GM19025 (cell line): Measurements from ENCODE around the gene FCHSD2.

ENCODE experiments used
- ATAC-seq: cut with Tn5 transposase; IDR thresholded peaks from one replicate; pipeline ENCODE4 v1.9.1; 2021; ENCODE audit warnings: mild to moderate bottlenecking, low read depth, moderate library complexity; ENCODE audit not compliant: unreplicated experiment

Gene FCHSD2

DNA sequence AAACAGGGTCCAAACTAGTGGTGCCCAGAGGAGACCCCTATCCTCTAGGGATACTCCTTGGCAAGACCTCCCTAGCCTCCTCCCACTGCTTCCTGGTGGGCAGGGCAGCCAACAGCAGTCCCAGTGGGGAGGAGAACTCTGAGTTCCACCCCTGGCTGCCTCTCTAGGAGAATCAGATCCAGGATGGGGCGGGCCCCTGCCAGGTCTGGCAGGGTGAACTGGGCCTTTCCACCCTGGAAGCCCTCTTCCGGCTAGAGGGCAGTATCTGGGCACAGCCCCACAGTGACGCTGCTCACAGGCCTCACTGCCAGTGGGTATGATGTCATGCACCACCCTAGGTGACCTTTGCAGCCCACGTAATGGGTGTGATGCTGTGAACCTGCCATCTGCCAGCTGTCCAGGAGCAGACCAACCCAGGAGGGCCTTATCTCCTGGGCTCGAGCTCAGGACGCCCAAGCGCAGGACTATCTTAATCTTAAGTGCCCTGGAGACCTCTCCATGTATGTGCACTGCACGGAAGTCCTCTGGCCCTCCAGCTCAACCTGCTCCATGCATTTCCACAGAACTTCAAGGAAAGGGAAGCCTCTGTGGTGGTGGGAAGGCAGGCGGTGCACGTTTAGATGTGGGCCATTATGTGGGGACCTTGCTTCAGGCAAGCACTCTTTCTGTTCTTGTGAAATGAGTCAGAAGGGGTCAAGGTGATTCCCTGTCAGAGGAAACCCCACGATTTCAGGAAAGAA, 31.8 kb upstream of the FCHSD2 start:
- ATAC-seq, result no peak

DNA sequence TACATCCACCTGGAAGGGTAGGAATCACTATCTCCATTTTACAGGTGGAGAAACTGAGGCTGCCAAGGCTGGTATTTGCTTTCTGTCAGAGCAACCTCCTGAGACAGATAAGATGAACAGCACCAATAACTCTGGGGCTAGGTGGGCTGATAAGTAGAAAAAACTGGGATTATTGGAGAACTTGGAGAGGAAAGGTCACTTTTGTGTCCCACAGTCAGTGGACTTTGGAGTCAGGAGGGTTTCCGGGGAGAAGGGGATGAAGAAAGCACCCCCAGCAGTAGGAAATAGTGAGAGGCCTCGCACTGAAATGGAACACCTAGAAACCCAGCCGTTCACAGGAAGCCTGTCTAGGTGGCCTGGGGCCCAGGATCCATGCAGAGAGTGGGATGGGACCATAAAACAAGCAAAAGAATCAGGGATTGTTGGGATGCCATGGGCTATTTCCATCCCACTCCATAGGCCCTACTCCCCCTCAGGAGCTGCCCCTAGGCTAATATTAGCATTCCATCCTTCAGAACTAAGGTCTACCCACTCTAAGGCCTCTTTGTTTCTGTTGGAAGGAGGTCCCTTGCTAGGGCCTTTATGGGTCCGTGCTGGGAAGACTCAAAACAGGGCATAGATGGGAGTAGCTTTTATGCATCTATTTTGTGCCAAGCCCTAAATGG, 31.0 kb upstream of the FCHSD2 start:
- ATAC-seq, result no peak

DNA sequence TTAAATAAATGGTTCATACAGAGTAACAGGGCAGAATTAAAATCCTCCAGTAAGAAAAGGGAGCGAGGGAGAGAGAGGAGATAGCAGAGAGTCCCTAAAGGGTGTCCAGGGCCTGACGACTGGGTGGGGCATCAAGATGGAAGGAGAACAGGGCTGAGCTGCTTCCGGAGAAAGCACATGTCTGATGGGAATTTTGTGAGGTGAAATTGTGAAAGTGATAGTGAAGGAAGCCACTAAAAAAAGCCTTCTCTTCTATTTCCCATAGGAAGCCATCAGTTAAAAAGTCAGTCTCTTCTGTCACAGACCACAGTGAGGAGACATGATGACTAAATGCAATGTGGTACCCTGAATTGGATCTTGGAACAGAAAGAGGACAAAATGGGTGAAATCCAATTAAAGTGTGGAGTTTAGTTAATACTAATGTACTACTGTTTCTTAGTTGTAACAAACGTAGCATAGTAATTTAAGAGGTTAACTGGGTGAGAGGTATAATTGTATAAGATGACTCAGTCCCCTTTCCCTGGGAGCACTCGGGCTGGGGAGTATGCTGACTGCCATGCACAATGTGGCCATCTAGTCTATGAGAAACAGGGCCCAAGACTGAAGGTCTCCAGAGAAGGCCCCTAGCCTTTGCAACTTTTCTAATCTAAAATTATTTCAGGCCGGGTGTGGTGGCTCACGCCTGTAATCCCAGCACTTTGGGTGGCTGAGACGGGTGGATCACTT, 29.5 kb upstream of the FCHSD2 start:
- ATAC-seq, result no peak

DNA sequence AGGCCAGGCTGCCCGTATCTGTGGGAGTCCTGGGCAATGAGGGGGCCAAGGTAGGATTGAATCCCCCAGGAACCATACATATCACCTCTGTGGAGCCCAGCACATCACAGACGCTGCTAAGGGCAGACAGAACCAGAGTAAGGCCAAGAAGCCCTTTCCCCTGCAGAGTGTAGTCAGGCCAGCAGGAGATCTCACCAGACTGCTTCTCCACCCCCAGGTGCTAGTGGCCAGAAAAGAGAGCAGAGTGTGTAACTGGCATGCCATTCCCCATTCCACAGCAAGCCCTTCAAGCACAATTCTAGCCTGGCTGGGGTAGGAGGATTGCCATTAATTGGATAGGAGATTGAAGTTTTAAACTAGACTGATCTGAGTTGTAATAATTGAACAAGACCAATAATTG, 28.0 kb upstream of the FCHSD2 start:
- no peak for ATAC-seq

DNA sequence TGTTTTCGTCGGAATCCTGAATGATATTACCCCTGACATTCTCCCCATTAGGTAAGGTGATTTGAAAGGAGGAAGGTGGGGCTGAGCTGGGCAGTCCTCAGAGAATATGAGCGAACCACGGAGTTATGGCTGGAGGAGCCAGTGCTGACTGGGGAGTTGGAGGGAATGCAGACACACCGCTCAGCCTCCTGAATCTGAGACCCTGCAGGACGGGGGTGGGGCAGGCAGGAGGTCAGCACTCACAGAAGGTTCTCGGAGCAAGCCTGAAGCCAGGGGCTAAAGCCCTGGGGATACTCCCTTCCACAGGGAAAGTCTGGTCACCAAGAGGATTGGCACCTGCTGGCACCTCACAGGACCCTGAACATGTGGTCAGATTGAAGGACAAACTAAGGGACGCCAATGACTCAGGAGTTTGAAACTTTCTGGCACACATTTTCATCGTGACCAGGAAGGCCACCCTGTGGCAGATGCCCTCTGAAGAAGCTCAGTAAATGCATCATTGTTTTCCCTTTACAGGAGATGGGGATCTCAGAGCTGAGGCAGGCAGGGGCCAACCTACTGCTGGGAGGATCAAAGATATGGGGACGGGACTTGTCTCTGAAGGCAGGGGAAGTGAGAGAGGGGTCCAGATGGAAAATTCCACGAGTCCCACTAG, 26.9 kb upstream of the FCHSD2 start:
- no peak for ATAC-seq

DNA sequence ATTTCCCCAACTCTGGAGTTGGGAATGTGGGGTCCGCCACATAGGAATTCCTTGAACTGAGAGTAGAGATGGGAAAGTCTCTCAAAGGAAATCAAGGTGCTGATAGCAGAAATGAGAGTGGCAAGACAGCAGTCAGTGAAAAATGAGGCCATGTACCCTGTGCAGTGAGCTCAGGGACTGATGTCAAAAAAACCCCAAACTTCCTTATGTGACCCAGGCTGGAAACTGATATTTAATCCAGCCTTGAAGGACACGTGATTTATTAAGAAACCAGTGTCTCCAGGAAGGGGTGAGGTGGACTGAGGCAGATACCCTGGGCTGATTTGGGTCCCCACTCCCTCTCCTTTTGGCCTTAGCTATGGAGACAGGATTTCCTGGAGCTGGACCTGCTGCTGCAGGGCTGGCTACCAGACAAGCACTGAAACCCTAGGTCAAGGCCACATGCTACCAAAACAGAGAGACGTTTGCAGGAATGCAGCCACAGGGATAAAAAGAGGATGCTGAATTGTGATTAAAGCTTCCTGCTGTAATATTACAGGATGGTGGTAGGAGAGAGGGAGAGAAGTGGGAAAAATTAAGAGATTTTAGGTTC, 25.3 kb upstream of the FCHSD2 start:
- no peak for ATAC-seq

DNA sequence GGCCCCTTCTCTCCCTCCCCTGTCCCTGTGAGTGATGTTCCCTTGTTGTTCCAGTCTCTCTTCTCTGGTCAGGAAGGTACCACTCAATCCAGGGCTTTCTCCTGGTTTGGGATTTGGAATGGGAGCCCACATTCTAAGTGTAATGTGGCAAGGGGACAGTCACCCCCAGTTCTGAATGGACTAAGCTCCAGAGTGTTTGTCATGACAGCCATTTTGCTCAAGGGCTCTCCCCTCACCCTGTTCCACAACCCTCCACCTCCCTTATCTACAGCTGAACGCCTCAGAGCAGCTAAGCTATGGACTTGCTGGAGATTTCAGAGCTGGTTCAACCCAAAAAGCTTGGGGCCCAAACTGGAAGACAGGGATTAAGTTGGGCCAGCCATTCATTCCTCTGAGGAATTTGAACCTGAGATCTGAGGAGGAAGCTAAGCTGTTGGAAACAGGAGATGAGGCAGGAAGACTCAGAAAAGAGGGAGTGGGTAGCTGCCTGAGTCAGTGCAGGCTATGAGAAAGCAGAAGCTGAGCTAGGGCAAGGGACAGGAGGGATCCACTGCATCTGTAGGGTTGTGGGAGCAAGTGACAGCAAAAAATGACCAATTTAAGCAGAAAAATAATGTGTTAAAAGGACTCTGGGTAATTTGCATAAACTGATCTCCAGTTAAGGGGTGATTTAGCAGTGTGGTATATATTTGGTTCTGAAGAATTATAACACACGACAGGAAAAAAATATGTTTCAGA, 22.9 kb upstream of the FCHSD2 start:
- no peak for ATAC-seq

DNA sequence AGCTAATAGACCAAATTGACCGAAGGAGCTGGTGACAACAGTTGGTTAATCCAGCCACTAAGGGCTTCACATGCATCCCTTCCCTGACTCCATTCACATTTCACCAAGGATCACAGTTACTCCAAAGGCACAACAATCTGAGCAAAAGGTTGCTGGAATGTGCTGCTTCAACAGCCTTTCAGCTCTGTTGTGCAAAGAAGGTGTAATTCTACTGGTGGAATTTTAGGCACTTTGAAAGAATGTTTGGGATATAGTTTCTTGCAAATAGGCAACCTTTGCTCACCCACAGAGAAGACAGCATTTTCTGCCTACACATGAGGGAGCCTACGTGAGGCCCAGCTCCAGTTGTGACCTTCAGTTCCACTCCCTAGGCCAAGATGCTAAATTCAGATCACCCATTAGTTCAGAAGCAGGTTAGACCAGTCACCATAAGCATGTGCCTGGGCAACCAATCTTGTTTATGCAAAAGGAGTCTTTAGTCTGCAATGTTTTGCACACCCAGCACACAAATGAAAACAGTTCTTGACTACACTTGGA, 21.6 kb upstream of the FCHSD2 start:
- no peak for ATAC-seq

DNA sequence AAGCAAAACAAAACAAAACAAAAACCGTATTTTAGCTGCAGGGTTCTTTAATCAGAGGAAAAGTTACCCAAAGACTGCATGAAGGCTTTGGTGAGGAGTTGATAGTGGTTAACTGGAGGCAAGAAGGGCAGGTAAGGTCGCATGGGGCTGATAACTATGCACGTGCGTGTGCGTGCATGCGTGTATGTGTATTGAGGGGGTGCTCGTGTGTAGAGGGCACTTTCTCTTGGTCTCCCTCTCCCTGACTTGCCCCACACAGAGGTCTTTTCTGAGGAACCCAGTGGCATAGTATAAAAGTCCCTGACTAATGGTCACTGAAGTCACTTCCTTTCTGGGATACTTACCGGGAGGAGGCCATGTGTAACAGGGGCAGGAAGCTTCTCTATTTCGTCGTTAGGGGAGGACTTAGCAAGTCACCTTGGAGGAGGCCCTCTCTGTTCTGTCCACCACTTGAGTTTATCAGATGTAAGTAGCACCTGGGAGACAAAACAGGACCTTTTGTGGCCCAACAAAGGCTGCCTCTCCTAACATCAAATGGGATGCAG, 20.1 kb upstream of the FCHSD2 start:
- no peak for ATAC-seq

DNA sequence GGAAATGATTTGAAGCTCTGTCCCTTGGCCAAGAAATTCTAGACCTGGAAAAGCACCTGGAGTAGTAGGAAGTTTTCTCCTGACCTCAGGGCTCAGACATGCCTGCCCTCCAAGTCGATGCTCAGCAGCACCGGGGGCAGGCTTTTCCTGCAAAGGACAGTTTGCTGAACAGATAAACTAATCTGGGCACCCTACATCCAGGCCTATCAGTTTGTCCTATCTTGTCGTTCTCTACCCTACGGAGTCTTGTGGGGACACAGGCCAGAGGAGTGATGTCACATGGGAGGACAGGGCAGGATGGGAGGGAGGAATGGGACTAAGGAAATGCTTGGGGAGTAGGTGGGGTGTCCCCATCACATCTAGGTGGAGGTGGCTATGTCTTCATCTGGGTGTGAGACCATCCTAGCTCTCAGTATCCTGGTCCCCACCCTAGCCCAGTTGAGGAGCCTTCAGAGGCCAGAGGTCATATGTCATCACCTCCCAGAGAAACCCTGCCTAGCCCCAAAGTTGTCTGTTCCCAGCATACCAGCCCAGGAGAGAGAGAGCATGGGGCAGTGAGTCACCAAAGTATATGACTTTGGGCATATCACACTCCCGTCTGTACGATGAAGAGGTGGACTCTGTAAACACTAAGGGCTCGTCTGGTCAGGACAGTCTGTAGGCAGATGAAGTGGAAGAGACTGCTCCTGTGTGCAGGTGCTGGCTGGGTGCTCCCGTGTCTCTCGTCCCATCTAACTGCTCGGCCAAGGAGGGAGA, 18.1 kb upstream of the FCHSD2 start:
- no peak for ATAC-seq

DNA sequence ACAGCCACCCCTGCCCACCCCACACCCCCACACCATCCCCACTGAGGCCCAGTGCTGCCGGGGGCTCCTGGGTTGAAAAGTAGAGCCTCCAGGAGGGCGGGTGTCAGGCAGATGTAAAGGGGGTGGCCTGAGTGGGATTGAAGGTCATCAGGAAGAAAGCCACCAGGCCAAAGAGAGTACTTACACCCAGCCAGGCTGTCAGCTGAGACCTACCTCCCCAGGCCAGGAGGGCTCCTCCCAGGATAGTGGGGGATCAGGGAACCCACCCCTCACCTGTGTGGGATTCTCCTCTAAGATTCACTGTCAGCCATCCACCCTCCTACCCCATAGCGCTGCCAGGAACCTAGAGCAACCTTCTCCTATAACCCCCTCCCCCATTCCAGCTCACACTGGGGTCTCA, 17.2 kb upstream of the FCHSD2 start:
- no peak for ATAC-seq

DNA sequence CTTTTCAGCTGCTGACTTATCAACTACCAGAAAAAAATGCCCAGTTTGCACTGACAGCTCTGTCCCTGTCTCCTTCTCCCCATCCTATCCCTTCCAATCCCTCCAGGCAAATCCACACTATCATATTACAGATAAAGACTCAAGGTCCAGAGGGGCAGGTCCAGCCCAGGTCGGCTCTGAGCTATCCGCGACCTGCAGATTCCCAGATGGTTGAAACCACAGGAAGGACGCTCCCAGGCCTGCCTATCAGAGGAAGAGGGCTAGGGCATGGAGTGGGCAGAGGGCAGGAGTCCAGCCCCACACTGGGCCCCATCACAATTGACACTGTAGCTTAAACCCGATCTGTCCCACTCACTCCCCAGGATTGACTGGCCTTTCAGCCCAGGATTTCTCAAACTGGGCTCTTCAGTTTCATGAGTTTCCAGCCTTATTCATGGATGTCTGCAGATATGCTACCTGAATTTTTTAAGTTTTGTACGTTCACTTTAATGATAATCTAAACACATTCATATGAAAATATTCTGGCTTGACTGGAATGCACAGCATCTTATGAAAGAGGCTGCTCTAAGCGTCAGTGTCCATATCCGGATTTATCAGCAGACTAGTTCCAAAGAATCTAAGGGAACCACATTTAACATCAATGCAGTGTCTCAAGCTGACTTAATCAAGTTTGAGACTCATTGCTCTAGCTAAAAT, 16.4 kb upstream of the FCHSD2 start:
- ATAC-seq, result no peak

DNA sequence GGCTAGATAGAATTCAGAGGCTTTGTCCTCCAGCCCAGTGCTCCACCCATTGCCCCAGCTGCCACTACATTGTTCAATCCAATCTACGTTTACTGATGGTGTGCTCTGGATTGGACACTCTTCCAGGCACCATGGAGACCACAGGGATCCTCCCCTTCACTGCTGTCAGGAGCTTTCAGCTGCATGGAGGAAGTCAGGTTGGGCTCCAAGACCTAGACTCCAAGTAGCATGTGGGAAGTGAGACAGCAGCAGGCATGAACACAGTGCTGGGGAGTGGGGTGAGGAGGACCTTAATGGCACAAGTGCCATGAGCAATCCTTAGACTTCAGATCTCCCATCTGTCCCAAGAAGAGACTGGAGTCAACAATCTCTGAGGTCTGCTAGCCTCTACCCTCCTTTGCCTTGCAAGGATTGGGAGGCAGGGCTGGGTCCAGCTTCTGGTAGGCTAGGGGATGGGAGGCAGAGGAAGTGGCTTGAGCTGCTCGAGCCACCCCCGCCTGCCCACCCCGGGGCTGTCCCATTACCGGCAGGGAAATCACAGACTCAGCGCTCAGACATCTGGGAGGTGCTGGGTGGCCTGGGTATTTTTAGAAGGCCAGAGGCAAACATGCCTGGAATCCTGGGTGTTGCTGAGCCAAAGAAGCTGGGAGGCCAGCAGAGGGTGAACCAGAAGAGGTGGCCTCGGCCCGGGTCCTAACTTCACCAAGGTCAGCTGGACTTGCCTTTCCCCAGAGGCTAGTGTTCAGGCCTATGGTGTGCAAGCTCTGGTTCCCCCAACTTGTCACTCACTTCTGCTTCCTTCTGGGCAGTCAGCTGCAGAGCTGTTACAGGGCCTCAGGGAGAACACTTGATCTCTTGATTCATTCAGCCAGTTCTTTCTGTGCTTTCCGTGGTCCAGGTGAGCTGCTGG, 15.2 kb upstream of the FCHSD2 start:
- peak; percentile 33 for ATAC-seq

DNA sequence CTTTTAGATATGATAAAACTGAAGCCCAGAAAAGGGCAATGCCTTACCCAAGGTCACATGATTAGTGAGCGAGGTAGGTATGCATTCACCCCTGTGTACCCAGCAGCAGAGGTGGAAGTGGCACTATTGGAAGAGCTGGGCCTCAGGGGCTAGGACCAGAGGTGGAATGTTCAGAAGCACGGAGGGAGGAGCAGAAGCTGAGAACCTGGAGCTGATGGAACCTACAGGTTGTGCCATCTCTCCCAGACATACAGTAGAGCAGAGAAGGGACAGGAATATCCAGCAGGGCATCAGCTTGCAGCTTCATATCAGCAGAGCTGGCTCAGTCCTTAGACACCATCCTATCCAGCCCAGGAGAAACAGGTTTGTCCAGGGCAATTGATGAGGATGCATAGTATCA, 14.6 kb upstream of the FCHSD2 start:
- ATAC-seq, result no peak

DNA sequence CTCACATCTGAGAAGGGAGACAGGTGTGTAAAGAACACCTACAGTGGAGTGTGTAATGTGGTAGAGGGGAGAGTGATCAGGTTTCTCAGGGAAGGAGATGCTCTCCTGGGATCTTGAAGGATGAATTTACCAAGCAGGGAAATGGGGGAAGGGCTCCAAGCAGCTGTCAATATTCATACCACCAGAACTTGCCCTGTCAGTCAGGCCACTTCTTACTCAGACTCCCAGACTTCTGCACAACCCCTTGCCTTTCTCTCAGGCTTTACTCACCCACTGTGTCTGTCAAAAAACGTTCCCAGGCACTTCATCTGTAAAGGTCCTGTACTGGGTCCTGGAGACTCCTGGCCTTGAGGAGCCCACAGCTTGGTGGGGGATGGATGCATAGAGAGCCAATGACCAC, 14.0 kb upstream of the FCHSD2 start:
- ATAC-seq, result no peak

DNA sequence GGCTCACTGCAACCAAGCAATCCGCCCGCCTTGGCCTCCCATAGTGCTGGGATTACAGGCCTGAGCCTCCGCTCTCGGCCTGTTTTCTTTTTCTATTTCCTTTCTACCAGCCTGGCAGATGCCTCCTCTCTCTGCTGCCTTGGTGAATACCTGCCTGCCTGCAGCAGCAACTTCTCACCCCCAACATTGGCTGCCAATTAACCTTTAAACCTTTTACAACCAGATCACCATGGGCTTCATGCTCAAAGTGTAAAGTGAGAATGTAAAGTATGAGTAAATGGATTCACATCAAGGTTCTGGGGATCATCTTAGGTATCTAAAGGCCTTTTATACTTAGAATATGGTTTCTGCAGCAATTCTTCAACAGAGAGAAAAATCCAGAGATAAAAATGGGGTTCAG, 13.0 kb upstream of the FCHSD2 start:
- no peak for ATAC-seq

DNA sequence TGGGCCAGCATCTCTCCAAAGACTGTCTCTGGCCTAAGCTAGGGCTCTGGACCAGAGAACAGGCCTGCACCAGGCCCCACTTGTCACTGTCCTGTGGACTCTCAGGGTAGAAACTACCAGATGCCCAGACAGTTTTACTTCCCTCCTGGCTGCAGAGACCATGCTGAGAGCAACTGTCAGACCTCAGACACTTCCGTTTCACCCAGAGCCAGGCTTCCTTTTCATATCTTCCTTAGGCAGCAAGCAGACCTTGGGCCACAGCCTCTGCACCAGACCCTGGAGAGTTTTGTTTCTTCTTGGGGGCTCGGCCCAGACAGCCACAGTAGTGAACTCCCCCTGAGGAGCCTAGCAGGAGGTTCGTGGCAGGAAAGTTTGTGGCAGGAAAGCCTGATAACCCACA, 12.1 kb upstream of the FCHSD2 start:
- ATAC-seq, result peak; percentile 42
